IPS-NIHi11 (cell line): Measurements from ENCODE around the gene ITPR2.
A peak's percentile ranks its signal among the peaks of the same experiment; 100 is the strongest.

Source experiments
- DNase-seq: peaks from one replicate; pipeline ENCODE4 v3.0.0; 2012; ENCODE audit warnings: mixed read lengths, low spot score

Gene ITPR2

DNA sequence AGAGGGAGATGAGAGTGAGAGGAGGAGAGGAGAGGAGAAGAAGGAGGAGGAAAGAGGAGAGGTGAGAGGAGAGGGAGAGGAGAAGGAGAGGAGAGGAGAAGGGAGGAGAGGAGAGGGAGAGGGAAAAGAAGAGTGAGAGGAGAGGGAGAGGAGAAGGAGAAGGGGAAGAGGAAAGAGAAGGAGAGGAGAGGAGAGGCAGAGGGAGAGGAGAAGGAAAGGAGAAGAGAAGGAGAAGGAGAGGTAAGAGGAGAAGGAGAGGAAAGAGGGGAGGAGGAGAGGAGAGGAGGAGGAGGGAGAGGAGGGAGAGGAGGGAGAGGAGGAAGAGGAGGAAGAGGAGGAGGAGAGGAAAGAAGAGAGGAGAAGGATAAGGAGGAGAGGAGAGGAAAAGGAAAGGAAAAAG lies 266.8 kb downstream of the ITPR2 start:
- no peak for DNase-seq

- no peak for DNase-seq
These were observed 268.6 kb downstream of the ITPR2 start for GRCh38 chr12:26564391-26564790.

DNA sequence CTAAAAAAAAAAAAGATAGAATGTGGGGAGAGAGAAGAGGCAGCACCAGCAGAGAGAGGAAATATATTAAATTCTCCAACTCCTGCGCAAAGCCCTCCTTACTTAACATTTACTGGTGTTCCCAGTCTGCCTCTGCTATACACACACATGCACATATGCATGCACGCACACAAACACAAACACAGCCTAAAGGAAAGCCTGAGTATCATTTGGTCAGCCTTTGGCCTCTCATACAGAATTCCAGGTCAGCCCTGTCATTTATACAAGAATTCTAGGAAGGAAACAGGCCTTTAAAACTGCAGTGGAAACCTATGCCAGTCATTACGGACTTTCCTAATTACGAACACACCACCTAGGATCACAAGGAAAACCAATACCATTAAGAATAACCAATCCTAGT lies 269.4 kb downstream of the ITPR2 start:
- DNase-seq = no peak

DNA sequence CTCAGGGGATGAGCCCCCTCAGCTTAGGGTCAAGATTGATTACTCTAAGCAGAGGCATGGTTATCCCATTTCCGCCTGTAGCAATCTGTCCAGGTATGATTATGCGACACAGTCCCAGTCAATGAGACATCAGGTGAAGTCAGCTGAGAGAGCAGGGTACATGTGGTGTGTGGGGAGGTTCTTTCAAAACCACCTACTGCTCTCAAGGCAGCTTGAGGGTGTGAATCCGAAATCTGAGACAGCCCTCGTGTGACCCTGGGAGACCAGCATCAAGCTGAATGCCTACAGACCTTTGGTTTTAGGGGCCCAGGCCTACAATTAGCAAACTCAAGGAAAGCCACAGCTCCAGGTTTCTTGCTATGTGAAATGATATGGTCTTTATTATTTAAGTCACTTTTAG lies 275.7 kb downstream of the ITPR2 start:
- DNase-seq = no peak

- no peak for DNase-seq
These were observed 276.1 kb downstream of the ITPR2 start for GRCh38 chr12:26556916-26557315.

DNA sequence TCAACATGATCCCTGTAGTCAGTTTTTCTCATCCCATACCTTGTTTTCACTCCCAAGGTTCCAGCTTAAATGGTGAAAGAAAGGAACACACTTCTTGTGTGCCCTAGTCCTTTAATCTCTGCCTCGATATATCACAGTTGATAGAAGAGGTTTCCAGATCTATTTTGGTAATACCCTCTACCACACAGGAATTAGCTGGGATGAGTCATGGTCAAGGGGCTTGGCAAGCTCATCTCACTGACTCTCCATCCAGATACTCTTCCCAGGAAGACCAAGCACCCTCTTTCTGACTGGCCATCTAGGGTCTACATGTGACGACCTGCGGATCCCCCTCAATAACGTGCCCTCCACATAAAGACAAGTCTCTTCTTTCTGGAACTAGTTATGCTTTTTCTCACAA lies 277.9 kb downstream of the ITPR2 start:
- DNase-seq = no peak

DNA sequence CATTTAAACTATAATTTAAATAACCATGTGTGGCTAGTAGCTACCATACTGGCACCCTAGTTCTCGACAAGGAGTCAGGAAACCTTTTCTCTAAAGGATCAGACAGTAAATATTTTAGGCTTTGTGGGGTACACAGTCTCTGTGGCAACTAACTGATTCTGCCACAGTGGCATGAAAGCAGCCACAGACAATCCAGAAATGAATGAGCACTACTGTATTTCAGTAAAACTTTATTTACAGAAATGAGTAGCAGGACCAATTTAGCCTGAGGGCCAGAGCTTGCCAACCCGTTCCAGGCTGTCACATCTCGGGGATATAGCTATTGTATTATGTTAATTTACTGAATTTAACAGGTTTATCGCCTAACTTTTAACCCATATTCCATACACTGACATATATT lies 278.7 kb downstream of the ITPR2 start:
- DNase-seq = no peak

- DNase-seq = no peak
These were observed 281.6 kb downstream of the ITPR2 start for GRCh38 chr12:26551385-26551784.

DNA sequence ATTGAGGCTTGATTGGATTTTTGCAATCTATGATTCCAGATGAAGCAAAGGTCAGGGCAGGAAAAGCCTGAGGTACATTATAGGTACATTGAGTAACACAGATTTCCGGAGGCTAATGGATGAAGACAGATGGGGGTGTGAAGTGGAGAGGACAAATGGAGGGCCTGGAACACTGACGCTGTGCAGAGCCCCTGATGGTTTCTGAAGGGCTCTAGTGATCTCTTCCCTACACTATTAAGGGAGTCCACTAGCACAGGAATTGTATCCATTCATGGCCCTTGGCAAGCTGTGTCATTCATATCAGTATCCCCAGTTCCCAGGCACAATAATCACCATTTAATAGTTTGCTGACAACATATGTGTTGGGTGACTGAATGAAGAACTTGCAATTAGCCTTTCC lies 284.8 kb downstream of the ITPR2 start:
- no peak for DNase-seq

- DNase-seq = no peak
These were observed 286.3 kb downstream of the ITPR2 start for GRCh38 chr12:26546535-26547314.

DNA sequence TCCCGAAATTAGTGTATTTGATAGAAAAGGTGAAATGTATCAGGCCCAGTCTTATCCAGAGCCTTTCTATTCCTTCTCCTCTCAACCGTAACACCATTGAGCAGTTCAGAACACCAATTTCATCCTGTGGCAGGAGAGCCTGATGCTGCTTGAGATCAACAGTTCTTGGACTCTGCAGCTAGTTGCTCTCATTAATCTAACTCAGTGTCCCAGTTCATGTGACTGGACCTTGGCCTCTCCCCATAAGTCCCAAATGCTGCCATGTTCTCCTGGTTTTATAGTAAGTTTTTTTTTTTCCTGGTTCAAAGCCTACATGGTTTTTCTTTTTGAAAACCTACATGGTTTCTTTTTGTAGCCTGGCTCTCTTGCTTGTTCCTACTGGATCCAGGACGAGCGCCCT lies 293.9 kb downstream of the ITPR2 start:
- DNase-seq = no peak

DNA sequence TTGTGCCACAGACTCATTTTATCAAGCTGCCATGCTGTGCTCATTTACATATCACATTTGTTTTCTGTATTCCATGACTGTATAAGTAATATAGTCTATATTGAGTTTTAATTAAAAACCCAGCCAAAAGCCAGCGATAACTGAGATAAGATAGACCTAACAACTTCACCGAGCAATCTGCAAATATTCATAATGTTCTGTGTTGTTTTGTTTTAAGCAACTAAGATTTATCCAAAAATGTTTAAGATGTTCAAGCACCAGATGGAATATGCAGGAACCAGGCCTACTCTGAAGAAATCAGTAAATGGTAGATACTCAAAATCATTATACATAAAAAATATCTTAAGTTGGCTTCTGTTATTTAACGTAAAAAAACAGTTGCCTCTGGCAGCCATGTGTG lies 295.3 kb downstream of the ITPR2 start:
- no peak for DNase-seq

DNA sequence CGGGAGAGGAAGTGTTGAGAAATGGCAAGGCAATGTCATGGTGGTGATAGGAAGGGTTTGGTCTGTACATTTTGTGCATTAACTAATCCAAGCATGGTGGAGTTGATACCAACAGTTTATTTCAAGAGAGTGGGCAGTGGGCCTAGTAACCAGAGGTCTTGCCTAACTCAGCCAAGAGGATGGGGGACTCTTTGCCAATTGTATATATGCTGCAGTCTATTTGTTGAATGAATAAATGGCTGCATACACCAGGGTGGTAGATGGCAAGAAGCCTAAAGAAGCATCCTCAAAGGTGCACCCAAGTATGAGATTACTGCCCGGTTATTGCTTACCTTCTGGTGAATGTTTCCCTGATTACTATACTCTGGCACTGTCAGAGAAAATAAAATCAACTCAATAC lies 295.9 kb downstream of the ITPR2 start:
- DNase-seq = no peak

GRCh38 chr12:26535826-26536225 lies 297.2 kb downstream of the ITPR2 start:
- DNase-seq = no peak

DNA sequence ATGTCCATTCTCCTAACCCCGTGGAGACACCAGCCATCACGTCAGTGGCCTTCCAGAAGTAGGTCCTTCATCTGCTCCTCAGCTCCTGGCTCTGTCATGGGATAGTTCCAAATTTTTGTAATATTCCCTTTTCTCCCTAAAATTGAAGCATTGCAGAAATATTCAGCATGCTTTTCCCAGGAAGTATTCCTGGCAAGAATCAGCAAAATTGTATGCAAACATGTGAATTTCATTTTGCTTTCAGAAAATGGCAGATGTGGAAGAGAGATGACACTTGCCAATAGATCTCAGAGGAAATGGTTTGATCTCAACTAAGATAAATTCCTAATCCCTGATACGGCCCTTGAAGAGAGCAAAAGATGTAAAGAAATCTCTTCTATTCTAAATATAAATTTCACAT lies 298.9 kb downstream of the ITPR2 start:
- no peak for DNase-seq

GRCh38 chr12:26533211-26533610 lies 299.8 kb downstream of the ITPR2 start:
- DNase-seq = no peak

GRCh38 chr12:26530461-26530860 lies 302.5 kb downstream of the ITPR2 start:
- no peak for DNase-seq

- DNase-seq = no peak
These were observed 304.1 kb downstream of the ITPR2 start for GRCh38 chr12:26528943-26529342.

DNA sequence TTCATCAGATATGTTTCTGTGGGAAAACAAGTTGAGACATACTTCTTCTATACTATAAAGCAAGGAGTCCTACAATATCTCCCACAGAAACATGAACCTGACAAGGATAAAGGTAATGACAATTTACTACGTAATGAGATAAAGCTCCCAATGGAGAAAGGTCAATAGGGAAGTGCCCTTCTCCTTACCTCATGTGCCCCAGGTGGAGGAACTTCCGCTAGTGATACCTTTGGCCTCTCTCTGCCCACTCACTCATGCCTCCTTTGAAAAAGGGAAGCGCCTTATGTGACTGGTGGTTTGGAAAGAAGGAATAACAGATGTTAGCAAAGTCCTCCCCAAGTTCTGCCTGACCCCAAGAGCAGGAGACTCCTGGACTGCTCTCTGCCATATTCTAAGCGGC lies 305.3 kb downstream of the ITPR2 start:
- DNase-seq = no peak

DNA sequence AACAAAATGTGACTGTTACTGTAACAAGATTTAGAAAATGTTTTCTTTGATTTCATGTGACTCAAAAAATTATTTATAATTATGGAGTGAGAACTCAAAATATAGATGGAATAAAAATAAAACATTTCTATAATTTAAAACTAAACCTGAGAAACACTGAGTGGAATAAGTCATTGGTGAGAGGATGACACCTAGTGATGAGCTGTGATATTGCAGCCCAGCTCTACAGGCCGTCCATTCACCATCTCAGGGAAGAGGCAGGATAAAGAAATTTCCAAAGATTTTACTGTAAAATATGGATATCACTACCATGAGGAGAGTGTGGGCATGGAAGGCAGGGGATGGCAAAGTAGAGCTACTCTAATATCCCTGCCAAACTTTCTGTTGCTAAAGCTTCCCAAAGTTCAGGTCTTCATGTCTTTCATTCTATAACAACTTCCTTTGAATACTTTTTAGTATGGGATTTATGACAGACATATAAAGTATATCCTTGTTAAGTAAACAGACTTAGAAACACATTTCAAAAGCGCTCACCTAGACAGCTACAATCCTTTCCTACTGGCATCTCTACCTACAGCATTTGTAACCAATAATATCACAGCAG lies 308.0 kb downstream of the ITPR2 start:
- peak; percentile 29 for DNase-seq

GRCh38 chr12:26523708-26524150 lies 309.3 kb downstream of the ITPR2 start:
- DNase-seq = peak; percentile 37

- DNase-seq = no peak
These were observed 312.1 kb downstream of the ITPR2 start for GRCh38 chr12:26520869-26521268.

GRCh38 chr12:26520109-26520508 lies 312.9 kb downstream of the ITPR2 start:
- DNase-seq = no peak

- no peak for DNase-seq
These were observed 313.5 kb downstream of the ITPR2 start for GRCh38 chr12:26519462-26519861.
